SU-DHL-6 (cell line): Measurements from ENCODE around the gene PLEKHA7.

Experiments used
- H2AFZ ChIP-seq: fragments of 200-600 bp; sonication (generic); 2 replicates; pipeline ENCODE4 v1.6.1; 2014; ENCODE audit warnings: low read depth, mild to moderate bottlenecking, moderate library complexity, mixed read lengths, antibody characterized with exemption, low read length; ENCODE audit not compliant: severe bottlenecking
- H3F3A ChIP-seq: fragments of 200-600 bp; shearing (Covaris generic); 2 replicates; pipeline ENCODE4 v1.6.0; 2016; ENCODE audit warnings: antibody characterized with exemption, mild to moderate bottlenecking; ENCODE audit not compliant: insufficient read depth
- H3K27ac ChIP-seq: fragments of 200-600 bp; sonication (generic); 2 replicates; pipeline ENCODE4 v1.5.1; 2016; ENCODE audit warnings: low read depth, mild to moderate bottlenecking, low read length, moderate library complexity, mixed read lengths
- H3K27me3 ChIP-seq: fragments of 200-600 bp; sonication (generic), shearing (Covaris generic); 2 replicates; pipeline ENCODE4 v1.6.0; 2014; ENCODE audit warnings: mild to moderate bottlenecking, low read length
- H3K36me3 ChIP-seq: fragments of 200-600 bp; sonication (generic); 2 replicates; pipeline ENCODE4 v1.6.1; 2014; ENCODE audit warnings: mild to moderate bottlenecking, low read length, mixed read lengths
- H3K4me2 ChIP-seq: fragments of 300-600, 200-600 bp; shearing (Covaris generic), sonication (generic); 2 replicates; pipeline ENCODE4 v1.6.0; 2014; ENCODE audit warnings: low read length, low read depth, mild to moderate bottlenecking; ENCODE audit not compliant: poor library complexity, severe bottlenecking
- H3K4me3 ChIP-seq: fragments of 200-600 bp; sonication (generic); 2 replicates; pipeline ENCODE4 v1.5.1; 2014; ENCODE audit warnings: antibody characterized with exemption, low read length, mild to moderate bottlenecking, mixed read lengths; ENCODE audit not compliant: insufficient read depth, poor library complexity, severe bottlenecking
- H3K79me2 ChIP-seq: fragments of 200-600 bp; sonication (generic); 2 replicates; pipeline ENCODE4 v1.6.1; 2014; ENCODE audit warnings: mild to moderate bottlenecking, low read length, moderate library complexity; ENCODE audit not compliant: insufficient read depth
- H3K9ac ChIP-seq: fragments of 200-600 bp; sonication (generic); 2 replicates; pipeline ENCODE4 v1.7.0; 2014; ENCODE audit warnings: mild to moderate bottlenecking, low read length
- H3K9me2 ChIP-seq: fragments of 200-600 bp; sonication (generic); replicated peaks from 2 replicates; pipeline ENCODE4 v1.6.1; 2014; ENCODE audit warnings: low read length; ENCODE audit not compliant: insufficient read depth
- H3K9me3 ChIP-seq: fragments of 200-600 bp; sonication (generic); 2 replicates; pipeline ENCODE4 v1.6.1; 2014; ENCODE audit warnings: low read length, mixed read lengths; ENCODE audit not compliant: insufficient read depth
- H4K20me1 ChIP-seq: fragments of 200-600 bp; sonication (generic); 2 replicates; pipeline ENCODE4 v1.6.1; 2014; ENCODE audit warnings: low read depth, mild to moderate bottlenecking, antibody characterized with exemption, low read length, moderate library complexity, mixed read lengths
- EZH2phosphoT487 ChIP-seq: fragments of 200-600 bp; sonication (generic), shearing (Covaris generic); conservative IDR thresholded peaks from 2 replicates; pipeline ENCODE4 v1.6.1; 2018; ENCODE audit warnings: mild to moderate bottlenecking, antibody characterized with exemption, low read length, moderate library complexity, mixed read lengths
- TF ChIP-seq, protein P1 (sequence below): fragments of 200-600 bp; sonication (generic); IDR thresholded peaks from one replicate; pipeline ENCODE4 v1.5.1; 2017; ENCODE audit warnings: antibody characterized with exemption, mild to moderate bottlenecking, low read length, moderate library complexity; ENCODE audit not compliant: insufficient read depth, poor library complexity, severe bottlenecking

Gene PLEKHA7

DNA sequence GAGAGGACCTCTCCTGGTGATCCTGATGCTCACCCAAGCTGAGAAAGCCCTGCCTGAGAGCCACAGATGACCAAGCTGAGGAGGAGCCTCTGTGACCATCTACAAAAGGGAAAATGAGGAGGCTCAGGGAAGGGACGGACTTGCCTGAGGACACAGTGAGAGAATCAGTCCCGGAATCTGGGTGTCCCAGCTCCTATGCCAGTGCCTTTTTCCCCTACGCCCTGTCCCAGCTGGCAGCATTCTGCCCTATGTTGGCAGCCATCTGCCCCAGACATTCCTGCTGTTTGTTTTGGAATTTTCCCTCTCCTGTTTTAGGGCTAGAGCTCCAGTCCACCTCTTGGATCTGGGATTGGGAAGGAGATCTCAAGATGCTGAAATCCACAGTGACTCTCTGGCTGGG is 221.2 kb downstream of the PLEKHA7 start:
- H3K79me2 ChIP-seq, result no peaks in the 10 kb centered on the region
- H2AFZ ChIP-seq, result no peak overlapping the region
- H3K9me3 ChIP-seq, result no peaks in the 10 kb centered on the region
- no peak overlapping the region for H3K27ac ChIP-seq
- no peak overlapping the region for H3K4me3 ChIP-seq
- no peaks in the 10 kb centered on the region for H3F3A ChIP-seq
- no peaks in the 10 kb centered on the region for H4K20me1 ChIP-seq
- H3K36me3 ChIP-seq, result no peaks in the 10 kb centered on the region
- H3K9me2 ChIP-seq, result no peaks in the 10 kb centered on the region
- H3K4me2 ChIP-seq, result no peak overlapping the region
- no peaks in the 10 kb centered on the region for H3K27me3 ChIP-seq
- no peak overlapping the region for H3K9ac ChIP-seq
- TF ChIP-seq EZH2phosphoT487, result no peak
- TF ChIP-seq, protein P1, sequence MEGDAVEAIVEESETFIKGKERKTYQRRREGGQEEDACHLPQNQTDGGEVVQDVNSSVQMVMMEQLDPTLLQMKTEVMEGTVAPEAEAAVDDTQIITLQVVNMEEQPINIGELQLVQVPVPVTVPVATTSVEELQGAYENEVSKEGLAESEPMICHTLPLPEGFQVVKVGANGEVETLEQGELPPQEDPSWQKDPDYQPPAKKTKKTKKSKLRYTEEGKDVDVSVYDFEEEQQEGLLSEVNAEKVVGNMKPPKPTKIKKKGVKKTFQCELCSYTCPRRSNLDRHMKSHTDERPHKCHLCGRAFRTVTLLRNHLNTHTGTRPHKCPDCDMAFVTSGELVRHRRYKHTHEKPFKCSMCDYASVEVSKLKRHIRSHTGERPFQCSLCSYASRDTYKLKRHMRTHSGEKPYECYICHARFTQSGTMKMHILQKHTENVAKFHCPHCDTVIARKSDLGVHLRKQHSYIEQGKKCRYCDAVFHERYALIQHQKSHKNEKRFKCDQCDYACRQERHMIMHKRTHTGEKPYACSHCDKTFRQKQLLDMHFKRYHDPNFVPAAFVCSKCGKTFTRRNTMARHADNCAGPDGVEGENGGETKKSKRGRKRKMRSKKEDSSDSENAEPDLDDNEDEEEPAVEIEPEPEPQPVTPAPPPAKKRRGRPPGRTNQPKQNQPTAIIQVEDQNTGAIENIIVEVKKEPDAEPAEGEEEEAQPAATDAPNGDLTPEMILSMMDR, result no peak

DNA sequence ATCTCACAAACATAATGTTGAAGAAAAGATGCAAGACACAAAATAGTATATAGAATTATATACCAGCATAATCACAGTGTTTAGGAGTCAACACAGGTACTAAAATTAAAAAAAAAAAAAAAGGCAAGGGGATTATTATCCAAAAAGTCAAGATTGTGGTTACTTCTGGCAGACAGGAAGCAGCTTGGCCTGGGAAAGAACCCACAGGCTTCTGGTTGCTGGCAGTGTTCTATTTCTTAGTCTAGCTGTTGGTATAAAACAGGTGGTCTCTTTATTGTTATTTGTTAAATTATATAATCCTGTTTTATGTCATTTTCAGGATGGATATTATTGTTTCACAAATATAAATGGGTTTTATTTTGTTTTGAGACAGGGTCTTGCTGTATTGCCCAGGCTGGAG is 221.8 kb downstream of the PLEKHA7 start:
- TF ChIP-seq, protein P1, result no peak
- TF ChIP-seq EZH2phosphoT487, result no peak
- Histone ChIP-seq H3K9ac (no peak overlapping the region), H3K9me2 (no peaks in the 10 kb centered on the region), H3K36me3 (no peaks in the 10 kb centered on the region), H4K20me1 (no peaks in the 10 kb centered on the region), H3K27me3 (no peaks in the 10 kb centered on the region), H3K79me2 (no peaks in the 10 kb centered on the region), H3K4me3 (no peak overlapping the region), H3K4me2 (no peak overlapping the region), H3K9me3 (no peaks in the 10 kb centered on the region), H3F3A (no peaks in the 10 kb centered on the region), H2AFZ (no peak overlapping the region), H3K27ac (no peak overlapping the region)

DNA sequence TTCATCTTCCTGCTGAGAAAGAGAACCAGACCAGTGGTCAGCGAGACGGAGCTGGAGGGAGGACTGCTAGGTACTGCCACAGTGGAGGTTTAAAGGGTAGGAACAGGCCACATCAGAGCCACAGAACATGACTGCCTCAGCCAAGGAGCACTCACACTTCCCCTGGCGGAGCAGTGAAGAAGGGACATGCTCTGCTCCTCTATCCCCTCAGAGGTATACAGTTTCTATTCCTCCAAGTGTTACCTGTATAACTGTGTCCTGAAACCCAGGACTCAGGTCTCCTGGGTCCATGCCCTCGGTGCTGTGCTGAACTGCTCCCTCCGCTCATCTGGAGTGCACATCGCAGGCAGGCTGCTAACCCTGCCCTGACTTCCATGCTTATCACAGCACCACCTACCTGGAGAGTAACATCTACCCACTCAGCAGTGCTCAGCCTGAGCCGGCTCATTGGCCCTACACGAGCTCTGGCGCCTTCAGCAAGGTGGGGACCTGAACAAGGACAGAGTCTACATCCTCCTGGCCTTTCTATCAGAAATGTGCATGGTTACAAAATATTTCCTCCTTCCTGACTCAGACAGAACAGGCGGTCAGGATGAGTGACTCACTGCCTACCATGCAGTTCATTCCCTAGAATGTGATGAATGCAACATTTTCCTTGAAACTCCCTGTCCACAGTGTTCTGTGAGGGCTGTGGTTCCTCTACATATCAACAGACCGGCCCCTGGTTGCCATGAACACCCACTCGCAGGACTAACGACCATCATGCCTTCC is 222.8 kb downstream of the PLEKHA7 start:
- Histone ChIP-seq H3F3A (no peaks in the 10 kb centered on the region), H3K4me3 (no peak overlapping the region), H3K9me2 (no peaks in the 10 kb centered on the region), H2AFZ (no peak overlapping the region), H4K20me1 (no peaks in the 10 kb centered on the region), H3K9ac (no peak overlapping the region), H3K4me2 (no peak overlapping the region), H3K79me2 (no peaks in the 10 kb centered on the region), H3K36me3 (no peaks in the 10 kb centered on the region), H3K9me3 (no peaks in the 10 kb centered on the region), H3K27ac (no peak overlapping the region), H3K27me3 (no peaks in the 10 kb centered on the region)
- TF ChIP-seq, protein P1, result no peak
- no peak for TF ChIP-seq EZH2phosphoT487
